ENCODE results near the gene SVOPL. TPM values are rescaled to one million over a fixed set of nuclear protein-coding genes. Genes with fewer than 3 reads are reported as not detected.

The SVOPL gene
- polyA plus RNA-seq, 4 donors, result 2.3 to 5.1 (median 2.9) TPM

DNA sequence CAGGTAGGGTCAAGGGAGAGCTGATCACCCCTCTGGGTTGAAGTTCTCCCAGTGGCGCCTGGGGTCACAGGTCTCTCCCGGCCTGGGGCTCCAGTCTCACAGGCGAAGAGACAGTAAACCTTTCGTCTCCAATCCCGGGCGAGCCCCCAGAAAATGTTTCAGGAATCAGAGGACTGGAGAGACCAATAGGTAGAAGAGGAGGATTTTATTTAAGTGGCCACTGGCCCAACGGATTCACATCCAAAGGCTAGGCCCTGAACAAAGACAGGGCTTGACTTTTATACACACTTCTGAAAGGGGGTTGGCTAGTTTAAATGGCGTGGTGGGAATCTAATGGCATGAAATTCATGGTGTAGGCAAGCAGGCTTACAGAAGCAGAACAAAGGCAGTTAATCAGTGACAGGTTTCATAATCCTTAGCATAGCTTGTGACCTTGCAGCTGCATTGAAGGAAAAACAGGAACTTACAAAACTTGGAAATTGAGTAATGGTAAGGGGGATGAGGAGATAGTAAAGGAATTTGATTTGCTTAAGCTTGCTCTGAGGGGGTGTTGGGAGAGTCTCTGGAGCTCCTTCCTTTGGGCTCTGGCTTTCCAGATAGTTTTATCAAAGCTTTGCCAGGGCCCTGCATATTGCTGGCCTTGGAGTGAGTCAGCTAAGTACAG lies 135.6 kb downstream of the SVOPL start:
- DNase-seq (ENCODE audit: low read depth in 4 of 4, low spot score in 3 of 4), result no peak

DNA sequence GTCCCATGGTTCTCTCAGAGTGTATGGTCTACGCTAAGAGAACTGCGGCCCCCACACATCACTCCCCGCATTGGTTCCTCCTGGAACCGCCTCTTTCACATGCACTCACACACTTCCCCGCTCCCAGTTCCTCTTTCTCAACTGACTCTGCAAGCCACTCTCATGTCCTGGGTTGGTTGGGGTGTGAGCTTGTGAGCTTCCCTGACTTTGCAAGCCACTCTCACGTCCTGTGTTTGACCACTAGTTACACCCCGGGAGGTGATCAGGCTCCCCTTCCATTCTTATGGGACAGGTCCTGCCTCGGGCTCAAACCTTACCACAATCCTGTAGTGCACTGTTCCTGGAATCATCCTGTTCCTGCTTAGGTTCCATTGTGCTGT lies 136.1 kb downstream of the SVOPL start:
- DNase-seq (ENCODE audit: low read depth in 4 of 4, low spot score in 3 of 4), result no peak

GRCh38 chr7:138564365-138564764 lies 136.8 kb downstream of the SVOPL start:
- no peak for DNase-seq (ENCODE audit: low read depth in 4 of 4, low spot score in 3 of 4)

DNA sequence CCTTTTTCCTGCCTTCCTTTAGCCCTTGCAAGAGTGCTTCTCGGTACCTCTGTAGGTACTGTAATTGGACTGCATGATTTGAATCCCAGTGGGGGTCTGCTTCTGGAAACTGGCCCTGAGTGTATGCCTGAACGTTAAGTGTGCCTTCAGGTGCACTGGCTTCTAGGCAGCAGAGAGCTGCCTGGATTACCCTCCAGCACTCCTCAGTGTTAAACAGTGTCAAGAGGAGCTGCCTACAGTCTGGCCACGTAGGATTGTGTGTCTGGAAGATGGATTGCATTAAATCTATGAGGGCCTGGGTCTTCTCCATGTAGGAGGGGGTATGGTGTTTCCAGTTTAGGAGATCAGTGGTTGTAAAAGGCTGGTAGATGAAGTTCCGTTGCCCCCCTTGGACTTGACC lies 137.4 kb downstream of the SVOPL start:
- DNase-seq (ENCODE audit: low read depth in 4 of 4, low spot score in 3 of 4), result no peak

DNA sequence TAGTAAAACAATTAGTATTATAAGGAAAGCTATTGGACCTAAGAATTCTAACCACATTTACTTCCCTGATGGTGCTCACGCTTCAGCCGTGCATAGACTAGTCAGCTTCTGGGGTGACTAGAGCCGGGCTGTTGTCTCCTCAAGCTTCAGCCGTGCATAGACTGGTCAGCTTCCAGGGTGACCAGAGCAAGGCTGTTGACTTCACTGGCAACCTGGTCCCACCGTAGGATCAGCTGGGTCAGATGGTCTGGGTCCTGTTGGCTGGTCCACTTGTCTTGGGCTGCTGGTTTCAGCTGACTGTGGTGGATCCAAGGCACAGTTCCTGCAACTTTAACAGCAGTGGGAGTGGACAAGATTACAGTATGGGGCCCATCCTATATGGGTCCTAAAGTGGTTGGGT lies 141.7 kb downstream of the SVOPL start:
- DNase-seq (ENCODE audit: low read depth in 4 of 4, low spot score in 3 of 4), result no peak

DNA sequence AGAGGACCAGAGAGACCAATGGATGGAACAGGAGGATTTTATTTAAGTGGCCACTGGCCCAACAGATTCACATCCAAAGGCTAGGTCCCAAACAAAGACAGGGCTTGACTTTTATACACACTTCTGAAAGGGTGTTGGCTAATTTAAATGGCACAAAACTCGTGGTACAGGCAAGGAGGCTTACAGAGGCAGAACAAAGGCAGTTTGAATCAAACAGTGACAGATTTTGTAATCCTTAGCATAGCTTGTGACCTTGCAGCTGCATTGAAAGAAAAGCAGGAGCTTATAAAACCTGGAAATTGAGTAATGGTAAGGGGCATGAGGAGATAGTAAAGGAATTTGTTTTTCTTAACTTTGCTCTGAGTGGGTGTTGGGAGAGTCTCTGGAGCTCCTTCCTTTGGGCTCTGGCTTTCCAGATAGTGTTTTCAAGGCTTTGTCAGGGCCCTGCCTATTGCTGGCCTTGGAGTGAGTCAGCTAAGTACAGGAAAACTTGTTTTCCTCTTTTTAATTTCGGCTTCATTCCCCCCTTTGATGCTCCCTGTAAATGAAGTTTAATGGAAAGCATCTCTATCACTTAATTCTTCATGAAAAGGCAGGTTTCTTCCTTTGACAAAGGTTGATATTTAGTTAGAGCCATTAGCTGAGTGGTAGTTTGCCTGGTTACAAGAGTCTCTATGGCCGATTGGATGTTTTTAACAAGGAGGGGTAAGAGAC lies 144.2 kb downstream of the SVOPL start:
- DNase-seq (ENCODE audit: low read depth in 4 of 4, low spot score in 3 of 4), result no peak

- DNase-seq (ENCODE audit: low read depth in 4 of 4, low spot score in 3 of 4), result no peak
These were observed 145.5 kb downstream of the SVOPL start for GRCh38 chr7:138555684-138556083.

DNA sequence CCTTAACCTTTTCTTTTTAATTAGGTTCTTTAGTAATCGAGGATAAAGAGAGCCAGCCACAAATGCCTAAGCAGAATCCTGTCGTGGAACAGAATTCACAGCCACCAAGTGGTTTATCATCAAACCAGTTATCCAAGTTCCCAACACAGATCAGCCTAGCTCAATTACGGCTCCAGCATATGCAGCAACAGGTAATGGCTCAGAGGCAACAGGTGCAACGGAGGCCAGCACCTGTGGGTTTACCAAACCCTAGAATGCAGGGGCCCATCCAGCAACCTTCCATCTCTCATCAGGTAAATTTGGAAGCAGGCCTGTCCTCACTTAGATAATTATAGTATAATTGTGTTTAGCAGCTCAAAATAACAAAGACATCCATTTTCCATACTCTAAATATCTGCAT lies 146.5 kb downstream of the SVOPL start:
- DNase-seq (ENCODE audit: low read depth in 4 of 4, low spot score in 3 of 4), result no peak

GRCh38 chr7:138553805-138554204 lies 147.4 kb downstream of the SVOPL start:
- DNase-seq (ENCODE audit: low read depth in 4 of 4, low spot score in 3 of 4), result no peak

DNA sequence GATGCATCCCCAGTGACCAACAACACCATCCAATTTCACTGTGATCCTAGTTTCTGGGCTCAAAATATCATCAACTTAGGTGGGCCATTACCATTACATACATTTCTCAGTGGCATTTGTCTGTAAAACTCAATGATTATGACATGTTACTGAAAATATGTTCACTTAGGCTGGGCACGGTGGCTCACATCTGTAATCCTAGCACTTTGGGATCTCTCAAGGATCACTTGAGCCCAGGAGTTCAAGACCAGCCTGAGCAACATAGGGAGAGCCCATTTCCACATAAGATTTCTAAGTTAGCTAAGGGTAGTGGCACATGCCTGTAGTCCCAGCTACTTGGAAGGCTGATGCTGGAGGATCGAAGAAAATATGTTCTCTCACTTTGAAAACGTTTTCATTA lies 150.1 kb downstream of the SVOPL start:
- DNase-seq (ENCODE audit: low read depth in 4 of 4, low spot score in 3 of 4), result no peak

DNA sequence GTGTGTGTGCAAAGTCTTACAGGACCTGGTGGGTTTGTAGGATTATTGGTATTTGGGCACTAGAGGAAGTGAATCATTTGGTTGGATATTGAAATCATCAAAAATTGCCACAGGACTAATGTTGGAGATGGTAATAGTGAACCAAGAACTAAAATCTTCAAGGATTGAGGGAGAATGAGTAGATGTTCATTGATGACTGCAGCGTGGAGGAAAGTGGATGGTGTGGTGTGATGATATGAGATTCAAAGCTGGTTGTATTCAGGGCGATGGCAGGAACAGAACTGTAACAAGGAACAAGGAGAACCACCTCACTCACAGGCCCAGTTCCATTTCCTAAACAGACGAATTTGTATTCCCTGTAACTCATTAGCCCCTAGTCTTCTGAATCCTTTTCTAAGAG lies 150.8 kb downstream of the SVOPL start:
- DNase-seq (ENCODE audit: low read depth in 4 of 4, low spot score in 3 of 4), result no peak

GRCh38 chr7:138549082-138549481 lies 152.1 kb downstream of the SVOPL start:
- DNase-seq (ENCODE audit: low read depth in 4 of 4, low spot score in 3 of 4), result no peak

DNA sequence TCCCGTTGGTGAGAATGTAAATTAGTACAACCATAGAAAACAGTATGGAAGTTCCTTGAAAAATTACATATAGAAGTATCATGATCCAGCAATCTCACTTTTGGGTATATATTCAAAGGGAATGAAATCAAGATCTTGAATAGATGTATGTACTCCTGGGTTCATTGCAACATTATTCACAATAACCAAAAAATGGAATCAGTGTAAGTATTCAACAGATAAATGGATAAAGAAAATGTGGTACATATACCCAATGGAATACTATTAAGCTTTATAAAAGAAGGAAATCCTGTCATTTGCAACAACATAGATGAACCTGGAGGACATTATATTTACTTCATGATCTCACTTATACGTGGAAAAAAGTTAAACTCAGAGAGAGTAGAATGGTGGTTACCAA lies 154.3 kb downstream of the SVOPL start:
- DNase-seq (ENCODE audit: low read depth in 4 of 4, low spot score in 3 of 4), result no peak

DNA sequence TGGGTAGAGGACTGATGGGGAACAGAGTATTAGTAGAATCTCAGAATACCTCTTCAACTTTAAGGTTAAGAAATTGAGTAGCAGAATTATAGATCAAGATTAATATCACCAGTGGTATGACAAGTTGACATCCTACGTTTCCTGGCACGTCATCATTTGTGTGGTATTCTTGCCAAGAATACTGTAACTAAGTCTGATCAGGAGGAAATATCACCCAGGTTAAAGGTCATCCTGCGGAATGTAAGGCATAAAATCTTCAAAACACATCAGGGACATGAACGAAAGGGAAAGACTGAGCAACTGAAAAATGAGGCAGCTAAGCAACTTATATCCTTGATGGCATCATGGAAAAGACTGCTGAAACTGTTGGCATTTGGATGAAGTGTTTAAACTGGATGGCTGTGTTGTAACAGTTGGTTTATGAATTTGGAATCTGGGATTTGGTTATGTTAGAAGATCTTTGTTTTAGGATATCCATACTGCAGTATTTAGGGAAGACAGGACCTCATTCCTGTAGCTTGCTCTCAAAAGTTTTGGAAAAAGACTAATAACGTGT lies 155.0 kb downstream of the SVOPL start:
- DNase-seq (ENCODE audit: low read depth in 4 of 4, low spot score in 3 of 4), result no peak

DNA sequence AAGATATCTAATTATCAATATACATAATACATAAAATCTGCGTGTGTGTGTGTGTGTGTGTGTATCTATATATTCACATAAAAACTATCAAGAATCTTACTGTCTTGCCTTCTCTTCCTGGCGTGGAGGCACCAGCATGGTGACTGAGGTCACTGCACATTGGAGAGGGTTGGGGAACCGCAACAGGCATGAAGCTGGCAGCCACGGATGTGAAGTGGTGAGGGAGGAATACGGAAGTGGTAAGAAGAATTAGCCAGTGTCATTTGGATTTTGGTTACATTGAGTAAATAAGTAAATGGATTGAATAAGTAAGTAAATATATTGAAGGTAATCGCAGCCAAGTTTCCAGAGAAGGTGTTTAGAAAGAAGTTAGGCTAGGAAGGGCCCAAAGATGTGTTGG lies 156.0 kb downstream of the SVOPL start:
- no peak for DNase-seq (ENCODE audit: low read depth in 4 of 4, low spot score in 3 of 4)

Other genes with a start within 250 kb of the SVOPL start
- gene TRIM24, start 241.1 kb downstream of the SVOPL start, polyA plus RNA-seq (ENCODE audit: insufficient read length in 4 of 4), result 10 to 100 TPM; 50.4 to 64.9 (median 60.0) TPM
- 10 to 100 TPM; 44.4 to 49.6 (median 47.3) TPM for gene TMEM213, start 96.6 kb upstream of the SVOPL start, polyA plus RNA-seq (ENCODE audit: insufficient read length in 4 of 4)
- gene ATP6V0A4, start 96.8 kb upstream of the SVOPL start, polyA plus RNA-seq (ENCODE audit: insufficient read length in 4 of 4), result 10 to 100 TPM; 67.5 to 80.5 (median 76.9) TPM

Data from right renal pelvis (tissue), 4 donors.